Measurements from ENCODE around the gene MORN5.

DNA sequence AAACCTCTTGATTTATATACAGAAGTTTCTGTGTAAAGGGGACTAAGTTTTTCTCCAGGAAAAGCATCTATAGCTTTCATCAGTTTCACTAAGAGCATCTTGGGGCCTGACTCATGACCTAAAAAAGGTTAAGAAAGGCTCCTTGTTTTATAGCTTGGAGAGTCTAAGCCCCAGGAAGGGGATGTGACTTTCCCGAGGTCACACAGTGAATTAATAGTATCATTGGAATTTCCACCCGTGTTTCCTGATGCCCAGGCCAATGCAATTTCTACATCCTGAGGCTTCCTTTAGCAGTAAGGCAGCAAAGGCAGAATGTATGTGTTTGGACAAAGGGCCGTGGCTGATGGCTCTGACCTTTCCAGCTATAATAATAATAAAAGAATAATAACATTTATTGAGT is 8.6 kb downstream of the MORN5 start:
- no peak for TF ChIP-seq TCF12 (IDR thresholded peaks at IDR 0.05; ENCODE audit: low read depth)
- no peak for TF ChIP-seq FOXM1 (IDR thresholded peaks at IDR 0.05; ENCODE audit: borderline replicate concordance, low read depth)
- TF ChIP-seq EP300 (IDR thresholded peaks at IDR 0.05; ENCODE audit: borderline replicate concordance): no peak
- TF ChIP-seq CREB1 (IDR thresholded peaks at IDR 0.05; ENCODE audit: low read depth): no peak
- TF ChIP-seq YY1 (IDR thresholded peaks at IDR 0.05; ENCODE audit: low read depth): no peak
- TF ChIP-seq, protein P1, sequence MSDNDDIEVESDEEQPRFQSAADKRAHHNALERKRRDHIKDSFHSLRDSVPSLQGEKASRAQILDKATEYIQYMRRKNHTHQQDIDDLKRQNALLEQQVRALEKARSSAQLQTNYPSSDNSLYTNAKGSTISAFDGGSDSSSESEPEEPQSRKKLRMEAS (IDR thresholded peaks at IDR 0.05): no peak
- no peak for TF ChIP-seq REST (IDR thresholded peaks at IDR 0.05; ENCODE audit: low read depth)
- no peak for TF ChIP-seq CEBPB (IDR thresholded peaks at IDR 0.05)
- TF ChIP-seq, protein P2, sequence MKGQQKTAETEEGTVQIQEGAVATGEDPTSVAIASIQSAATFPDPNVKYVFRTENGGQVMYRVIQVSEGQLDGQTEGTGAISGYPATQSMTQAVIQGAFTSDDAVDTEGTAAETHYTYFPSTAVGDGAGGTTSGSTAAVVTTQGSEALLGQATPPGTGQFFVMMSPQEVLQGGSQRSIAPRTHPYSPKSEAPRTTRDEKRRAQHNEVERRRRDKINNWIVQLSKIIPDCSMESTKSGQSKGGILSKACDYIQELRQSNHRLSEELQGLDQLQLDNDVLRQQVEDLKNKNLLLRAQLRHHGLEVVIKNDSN (IDR thresholded peaks at IDR 0.05): no peak
- no peak for TF ChIP-seq RAD21 (IDR thresholded peaks at IDR 0.05; ENCODE audit: low read depth)
